TTC549 (cell line): ENCODE measurements around the gene KRTAP24-1.

Experiments
- FAIRE-seq: peaks from 2 replicates; lab custom pipeline; 2012; peaks lifted over from hg19 to GRCh38; lab: Jason Lieb, UNC

KRTAP24-1 gene

DNA sequence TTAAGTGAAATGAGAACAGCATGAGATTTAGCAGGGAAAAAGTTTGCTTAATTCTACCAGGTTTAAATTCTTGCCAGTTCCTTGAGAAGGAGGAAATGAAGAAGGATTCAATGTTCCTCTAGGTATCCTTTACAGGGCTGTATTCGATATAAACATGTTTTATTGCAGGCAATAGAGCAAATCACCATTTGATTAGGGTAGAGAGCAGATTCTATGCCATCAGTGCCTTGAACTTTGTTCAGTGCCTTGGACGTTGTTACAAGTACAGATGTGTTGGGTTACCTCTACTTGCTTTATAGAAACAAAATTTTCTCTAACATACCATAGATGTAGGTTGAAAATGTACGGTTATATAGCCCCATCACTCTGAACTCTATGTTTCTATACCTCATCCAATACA is 48.7 kb downstream of the KRTAP24-1 start:
- no peak for FAIRE-seq

DNA sequence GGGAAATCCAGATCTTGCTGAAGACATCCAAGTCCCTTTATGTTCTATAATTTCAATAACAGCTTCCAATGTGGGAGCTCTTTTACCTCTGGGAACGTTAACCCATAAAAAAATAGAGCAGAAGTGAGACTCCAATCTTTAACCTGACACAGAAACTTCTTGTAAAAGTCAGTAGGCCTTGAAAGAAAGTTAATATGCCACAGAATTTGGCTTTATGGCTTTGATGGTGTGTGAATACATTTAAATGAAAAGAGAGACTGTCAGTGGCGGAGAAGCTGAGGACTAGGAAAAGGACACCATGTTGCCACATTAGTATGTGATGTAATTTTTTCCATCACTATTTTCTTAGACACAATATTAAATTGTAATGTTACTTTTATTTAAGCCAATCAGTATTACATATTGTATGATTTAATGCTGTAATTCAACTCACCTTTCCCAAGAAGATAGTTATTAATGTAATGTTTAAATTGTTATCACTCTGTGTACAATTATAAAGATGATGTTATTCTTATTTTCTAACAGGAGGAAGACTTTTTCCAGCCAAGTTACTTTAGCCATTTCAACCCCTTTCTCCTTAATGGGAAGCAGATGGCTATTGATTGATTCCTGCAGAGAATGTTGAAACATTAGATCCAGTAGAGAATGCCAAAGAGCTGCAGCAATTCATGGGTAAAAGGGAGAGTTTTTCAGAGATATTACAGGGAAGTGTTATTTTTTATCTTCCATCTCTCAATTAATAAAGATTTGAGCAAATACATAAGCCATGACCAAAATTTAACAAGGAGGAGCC is 49.3 kb downstream of the KRTAP24-1 start:
- no peak for FAIRE-seq

DNA sequence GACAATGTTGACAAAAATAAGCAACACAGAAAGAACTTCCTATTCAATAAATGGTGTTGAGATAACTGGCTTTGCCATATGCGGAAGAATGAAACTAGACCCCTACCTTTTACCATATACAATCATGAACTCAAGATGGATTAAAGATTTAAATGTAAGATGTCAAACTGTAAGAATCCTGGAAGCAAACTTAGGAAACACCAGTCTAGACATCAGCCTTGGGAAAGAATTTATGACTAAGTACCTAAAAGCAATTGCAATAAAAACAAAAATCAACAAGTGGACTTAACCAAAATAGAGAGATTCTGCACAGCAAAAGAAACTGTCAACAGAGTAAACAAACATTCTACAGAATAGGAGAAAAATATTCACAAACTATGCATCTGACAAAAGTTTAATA is 50.7 kb downstream of the KRTAP24-1 start:
- FAIRE-seq: no peak
